Right atrium auricular region (tissue), 2 donors: ENCODE measurements around the gene KCNH6. TPM values are rescaled to one million over a fixed set of nuclear protein-coding genes. Genes with fewer than 3 reads are reported as not detected.

ENCODE experiments used
- DNase-seq: peaks from one replicate; pipeline ENCODE4 v3.0.0-alpha.2; 2019; ENCODE audit warnings: low spot score
- H3K27ac ChIP-seq, 2 donors: fragments of 200-600 bp; sonication (generic); 1 replicate in 1 of 2; 2 replicates in 1 of 2; pipeline ENCODE4 v1.5.1; 2016 to 2019
- H3K27me3 ChIP-seq, 2 donors: fragments of 200-600 bp; sonication (generic); one replicate each; pipeline versions ENCODE4 v1.5.1 to v1.6.0; 2017 to 2019
- H3K36me3 ChIP-seq: fragments of 200-600 bp; sonication (generic); one replicate; pipeline ENCODE4 v1.5.1; 2016
- H3K4me1 ChIP-seq, 2 donors: fragments of 200-600 bp; sonication (generic); one replicate each; pipeline versions ENCODE4 v1.5.1 to v1.6.0; 2017 to 2019
- H3K4me3 ChIP-seq, 2 donors: fragments of 200-600 bp; sonication (generic); 1 replicate in 1 of 2; 2 replicates in 1 of 2; pipeline ENCODE4 v1.5.1; 2017 to 2019; ENCODE audit warnings: mild to moderate bottlenecking in 1 of 2, moderate library complexity in 1 of 2
- H3K9me3 ChIP-seq, 2 donors: fragments of 200-600 bp; sonication (generic); one replicate each; pipeline ENCODE4 v1.5.1; 2019
- total RNA-seq, 2 donors: library from RNA; depleted of rRNA; stranded (reverse); fragments of >200 nt; gene quantifications; one replicate each; pipeline ENCODE4 v1.1.0, GENCODE V29; 2016
- TF ChIP-seq, protein P1 (sequence below), 2 donors: fragments of 200-600 bp; sonication (generic); IDR thresholded peaks; one replicate each; pipeline ENCODE4 v1.5.1; 2019; ENCODE audit warnings: antibody characterized with exemption in 2 of 2

Gene KCNH6
- total RNA-seq, 2 donors from 2014 or later: not detected

DNA sequence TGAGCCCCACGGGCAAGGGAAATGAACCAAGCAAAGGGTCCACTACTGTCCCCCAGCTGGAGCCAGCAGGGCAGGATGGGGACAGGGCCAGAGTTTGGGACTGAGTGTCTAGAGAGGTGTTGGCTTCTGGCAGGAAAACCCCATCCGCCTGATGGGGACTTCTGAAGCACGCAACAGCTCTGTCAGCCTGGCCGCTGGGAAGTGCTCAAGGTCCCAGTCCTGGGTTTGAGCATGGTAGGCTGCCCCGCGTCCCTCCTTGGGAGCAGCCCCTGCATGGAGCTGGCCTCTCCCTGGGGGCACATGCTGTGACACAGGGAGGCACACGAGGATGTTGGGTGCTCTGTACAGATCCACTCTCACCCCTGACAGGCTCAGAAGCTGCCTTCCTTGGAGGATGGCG is 31.7 kb upstream of the KCNH6 start:
- no peak for DNase-seq
- Histone ChIP-seq H3K36me3 (no peaks in the 10 kb centered on the region), H3K4me3 (no peak overlapping the region), H3K4me1 (no peaks in the 10 kb centered on the region), H3K27me3 (no peaks in the 10 kb centered on the region), H3K27ac (no peak overlapping the region), H3K9me3 (no peaks in the 10 kb centered on the region)
- TF ChIP-seq, protein P1, sequence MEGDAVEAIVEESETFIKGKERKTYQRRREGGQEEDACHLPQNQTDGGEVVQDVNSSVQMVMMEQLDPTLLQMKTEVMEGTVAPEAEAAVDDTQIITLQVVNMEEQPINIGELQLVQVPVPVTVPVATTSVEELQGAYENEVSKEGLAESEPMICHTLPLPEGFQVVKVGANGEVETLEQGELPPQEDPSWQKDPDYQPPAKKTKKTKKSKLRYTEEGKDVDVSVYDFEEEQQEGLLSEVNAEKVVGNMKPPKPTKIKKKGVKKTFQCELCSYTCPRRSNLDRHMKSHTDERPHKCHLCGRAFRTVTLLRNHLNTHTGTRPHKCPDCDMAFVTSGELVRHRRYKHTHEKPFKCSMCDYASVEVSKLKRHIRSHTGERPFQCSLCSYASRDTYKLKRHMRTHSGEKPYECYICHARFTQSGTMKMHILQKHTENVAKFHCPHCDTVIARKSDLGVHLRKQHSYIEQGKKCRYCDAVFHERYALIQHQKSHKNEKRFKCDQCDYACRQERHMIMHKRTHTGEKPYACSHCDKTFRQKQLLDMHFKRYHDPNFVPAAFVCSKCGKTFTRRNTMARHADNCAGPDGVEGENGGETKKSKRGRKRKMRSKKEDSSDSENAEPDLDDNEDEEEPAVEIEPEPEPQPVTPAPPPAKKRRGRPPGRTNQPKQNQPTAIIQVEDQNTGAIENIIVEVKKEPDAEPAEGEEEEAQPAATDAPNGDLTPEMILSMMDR (IDR thresholded peaks at IDR 0.05): no peak

DNA sequence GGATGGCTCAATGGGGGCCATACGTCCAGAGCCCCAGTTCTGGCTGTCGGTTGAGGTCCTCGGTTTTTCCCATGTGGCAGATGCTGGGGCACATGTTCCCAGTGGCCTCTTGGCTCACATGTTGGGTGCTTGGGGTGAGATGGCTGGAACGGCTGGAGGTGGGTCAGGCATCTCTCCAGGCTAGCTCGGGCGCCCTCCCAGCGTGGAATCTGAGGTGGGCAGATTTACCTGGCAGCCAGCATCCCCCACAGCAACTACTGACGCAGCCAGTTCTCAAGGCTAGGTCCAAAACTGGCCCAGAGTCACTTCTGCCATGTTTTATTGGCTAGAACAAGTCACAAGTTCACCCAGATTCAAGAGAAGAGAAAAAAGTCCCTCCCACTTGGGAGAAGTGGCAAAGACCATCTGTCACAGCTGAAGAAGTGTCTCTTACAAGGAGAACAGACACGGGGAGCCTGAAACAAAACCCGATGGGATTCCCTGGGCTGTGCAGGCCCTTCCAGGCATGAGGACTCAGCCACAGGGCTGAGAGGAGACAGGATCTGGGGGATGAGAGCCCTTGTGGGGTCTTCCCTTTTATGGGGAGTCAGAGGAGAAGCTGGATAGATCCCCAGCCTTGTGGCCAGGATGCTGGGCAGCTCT is 31.1 kb upstream of the KCNH6 start:
- H3K4me1 ChIP-seq: no peaks in the 10 kb centered on the region
- H3K9me3 ChIP-seq: no peaks in the 10 kb centered on the region
- H3K27ac ChIP-seq: no peak overlapping the region
- DNase-seq: no peak
- TF ChIP-seq, protein P1 (IDR thresholded peaks at IDR 0.05): no peak
- no peaks in the 10 kb centered on the region for H3K36me3 ChIP-seq
- H3K27me3 ChIP-seq: no peaks in the 10 kb centered on the region
- H3K4me3 ChIP-seq: no peak overlapping the region

DNA sequence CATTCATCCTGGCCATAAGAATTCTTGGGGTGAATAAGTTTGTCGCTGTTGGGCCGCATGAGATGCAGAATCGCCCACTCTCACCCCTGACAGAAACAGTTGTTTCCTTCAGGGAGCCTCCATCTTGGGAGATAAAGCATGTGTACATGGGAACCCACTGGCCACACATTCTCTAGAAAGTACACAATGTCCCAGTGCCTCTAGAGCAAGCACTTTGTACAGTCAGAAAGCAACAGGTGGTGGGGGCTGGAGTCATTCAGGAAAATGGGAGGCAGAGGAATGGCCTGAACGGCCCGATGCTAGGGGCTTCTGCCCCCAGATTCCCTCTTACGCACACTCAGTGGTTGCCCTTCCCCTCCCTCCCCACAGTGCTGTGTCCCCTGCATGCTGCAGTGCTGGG is 30.2 kb upstream of the KCNH6 start:
- Histone ChIP-seq H3K4me1 (no peaks in the 10 kb centered on the region), H3K27me3 (no peaks in the 10 kb centered on the region), H3K9me3 (no peaks in the 10 kb centered on the region), H3K4me3 (no peak overlapping the region), H3K27ac (no peak overlapping the region), H3K36me3 (no peaks in the 10 kb centered on the region)
- DNase-seq: no peak
- TF ChIP-seq, protein P1 (IDR thresholded peaks at IDR 0.05): no peak

DNA sequence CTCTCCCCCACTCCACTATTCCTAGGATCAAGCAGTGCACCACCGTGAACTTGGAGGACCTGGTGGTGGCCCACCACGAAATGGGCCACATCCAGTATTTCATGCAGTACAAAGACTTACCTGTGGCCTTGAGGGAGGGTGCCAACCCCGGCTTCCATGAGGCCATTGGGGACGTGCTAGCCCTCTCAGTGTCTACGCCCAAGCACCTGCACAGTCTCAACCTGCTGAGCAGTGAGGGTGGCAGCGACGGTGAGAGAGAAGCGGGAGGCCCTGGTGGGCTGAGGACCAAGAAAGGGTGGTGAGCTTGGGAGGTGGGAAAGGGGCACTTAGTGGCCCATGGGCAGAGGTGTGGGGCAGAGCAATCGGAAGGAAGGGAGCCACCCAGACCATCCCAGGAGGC is 29.7 kb upstream of the KCNH6 start:
- H3K27me3 ChIP-seq: no peaks in the 10 kb centered on the region
- no peaks in the 10 kb centered on the region for H3K36me3 ChIP-seq
- no peak for DNase-seq
- TF ChIP-seq, protein P1 (IDR thresholded peaks at IDR 0.05): no peak
- no peaks in the 10 kb centered on the region for H3K4me1 ChIP-seq
- no peak overlapping the region for H3K4me3 ChIP-seq
- no peaks in the 10 kb centered on the region for H3K9me3 ChIP-seq
- H3K27ac ChIP-seq: no peak overlapping the region

DNA sequence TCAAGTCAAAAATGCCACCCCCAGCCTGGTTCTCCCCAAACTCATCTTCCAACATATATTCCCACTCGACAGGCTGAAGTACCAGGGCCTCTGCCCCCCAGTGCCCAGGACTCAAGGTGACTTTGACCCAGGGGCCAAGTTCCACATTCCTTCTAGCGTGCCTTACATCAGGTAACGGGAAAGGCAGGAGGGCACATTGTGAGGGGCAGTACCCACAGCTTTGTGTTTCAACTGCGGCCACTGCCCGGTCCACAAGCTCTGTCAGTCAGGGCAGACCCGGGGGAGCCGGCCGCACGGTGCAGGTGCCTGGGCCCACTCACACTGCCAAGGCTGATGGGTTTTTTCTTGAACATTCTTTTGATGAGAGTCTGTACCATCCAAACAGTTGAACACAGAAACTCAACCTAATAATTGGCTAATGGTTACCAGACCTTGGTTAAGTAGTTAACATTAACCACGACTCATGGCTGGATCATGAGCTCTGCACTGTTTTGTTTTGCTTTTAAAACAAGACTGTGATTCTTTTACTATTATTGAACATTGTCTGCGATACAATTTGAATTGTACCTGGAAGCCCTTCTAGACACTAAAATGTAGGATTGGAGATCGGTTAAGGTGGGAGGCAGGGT is 28.7 kb upstream of the KCNH6 start:
- Histone ChIP-seq H3K4me1 (no peaks in the 10 kb centered on the region), H3K36me3 (no peaks in the 10 kb centered on the region), H3K27ac (no peak overlapping the region), H3K9me3 (no peaks in the 10 kb centered on the region), H3K4me3 (no peak overlapping the region), H3K27me3 (no peaks in the 10 kb centered on the region)
- DNase-seq: no peak
- TF ChIP-seq, protein P1 (IDR thresholded peaks at IDR 0.05): no peak

GRCh38 chr17:63495491-63495890 is 27.7 kb upstream of the KCNH6 start:
- no peak for DNase-seq

More at GRCh38 chr17:63495491-63495890, 27.7 kb upstream of the KCNH6 start:
- Histone ChIP-seq H3K4me3 (no peak overlapping the region), H3K9me3 (no peaks in the 10 kb centered on the region), H3K27ac (no peak overlapping the region), H3K27me3 (no peaks in the 10 kb centered on the region), H3K4me1 (no peaks in the 10 kb centered on the region), H3K36me3 (no peaks in the 10 kb centered on the region)
- TF ChIP-seq, protein P1 (IDR thresholded peaks at IDR 0.05): no peak
